ENCODE results near the gene PER2.

The PER2 gene

DNA sequence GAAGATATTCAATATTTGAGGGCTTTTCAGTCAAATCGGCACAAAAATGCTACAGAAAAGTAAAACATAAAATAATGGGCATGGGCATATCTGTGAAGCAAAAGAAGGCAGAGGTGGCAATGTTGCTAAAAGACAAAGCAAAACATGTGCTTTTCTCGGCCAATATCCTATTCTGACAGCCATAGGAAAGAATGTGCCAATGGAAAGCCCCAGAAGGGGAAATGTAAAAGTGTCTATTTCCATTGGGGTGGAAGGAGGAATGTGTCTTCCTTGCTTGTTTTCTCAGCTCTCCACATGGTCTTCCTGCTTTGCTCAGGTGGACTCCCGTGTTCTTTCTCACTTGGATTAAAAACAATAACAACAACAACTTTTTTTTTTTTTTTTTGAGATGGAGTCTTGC, 13.7 kb upstream of the PER2 start:
- H3K9me3 Mint-ChIP-seq: no peaks in the 10 kb centered on the region
- H3K36me3 Mint-ChIP-seq (ENCODE audit: low read depth): no peaks in the 10 kb centered on the region
- H3K27me3 Mint-ChIP-seq (ENCODE audit: low read depth): peaks cover 11% of the 10 kb centered on the region
- no peak overlapping the region for H3K27ac Mint-ChIP-seq
- no peaks in the 10 kb centered on the region for H3K4me1 Mint-ChIP-seq (ENCODE audit: low read depth)
- H3K4me3 Mint-ChIP-seq: no peak overlapping the region

DNA sequence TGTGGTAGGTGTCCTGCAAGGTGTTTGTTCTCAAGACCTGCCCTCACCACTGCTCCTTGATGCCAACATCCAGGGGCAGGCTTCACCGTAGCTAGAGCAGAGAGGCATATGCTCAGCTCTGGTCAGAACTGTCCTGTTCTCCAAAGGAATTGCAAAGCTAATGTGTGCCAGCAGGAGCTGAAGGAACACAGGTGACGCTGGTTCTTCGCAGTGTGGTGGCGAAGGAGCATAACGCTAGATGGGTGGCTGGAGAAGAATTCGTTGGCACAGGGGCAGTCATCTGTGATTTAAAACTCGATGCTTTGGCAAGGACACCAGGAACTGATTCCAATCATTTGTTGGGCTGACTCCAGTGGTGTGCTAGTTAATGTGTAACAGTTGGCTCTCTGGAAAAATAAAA, 11.4 kb upstream of the PER2 start:
- no peaks in the 10 kb centered on the region for H3K4me1 Mint-ChIP-seq (ENCODE audit: low read depth)
- H3K4me3 Mint-ChIP-seq: no peak overlapping the region
- H3K9me3 Mint-ChIP-seq: no peaks in the 10 kb centered on the region
- H3K36me3 Mint-ChIP-seq (ENCODE audit: low read depth): no peaks in the 10 kb centered on the region
- H3K27me3 Mint-ChIP-seq (ENCODE audit: low read depth): peaks cover 11% of the 10 kb centered on the region
- H3K27ac Mint-ChIP-seq: no peak overlapping the region

DNA sequence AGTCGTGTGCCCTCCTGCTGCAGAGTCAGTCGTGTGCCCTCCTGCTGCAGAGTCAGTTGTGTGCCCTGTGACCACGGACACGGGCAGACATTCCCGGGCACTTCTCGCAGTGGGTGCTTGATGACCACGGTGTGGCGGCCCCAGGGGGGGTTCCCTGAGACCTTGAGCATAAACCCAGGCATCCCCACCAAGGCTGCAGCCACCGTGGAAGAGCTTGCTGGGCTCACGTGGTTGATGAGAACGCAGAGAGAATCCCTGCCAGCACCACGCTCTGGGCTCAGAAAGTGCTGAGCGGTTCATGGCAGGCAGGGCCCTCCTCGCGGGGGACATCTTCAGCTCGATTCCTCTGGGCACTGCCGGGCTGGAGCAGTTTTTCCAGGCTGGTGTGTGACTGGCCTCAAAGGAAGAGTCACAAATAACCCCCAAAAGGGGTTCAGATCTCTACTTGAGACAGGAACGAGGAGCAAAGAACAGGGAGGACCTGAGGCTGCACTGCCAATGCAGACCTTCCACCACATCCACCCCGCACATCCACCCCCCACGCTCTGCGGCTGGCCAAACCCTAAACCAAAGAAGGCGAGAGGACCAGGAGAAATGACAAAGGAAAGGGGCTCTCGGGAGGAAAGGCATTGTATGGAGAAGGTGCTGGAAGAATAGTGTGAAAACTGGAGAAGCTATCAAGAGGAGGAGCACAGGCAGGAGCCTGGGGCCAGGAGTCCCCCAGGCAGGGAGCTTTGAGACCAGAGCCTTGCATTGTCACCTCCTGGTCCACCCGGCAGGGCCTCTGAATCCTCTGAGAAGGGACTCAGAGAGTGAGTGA, 8.4 kb upstream of the PER2 start:
- Mint-ChIP-seq H3K27me3 (ENCODE audit: low read depth) (peaks cover 12% of the 10 kb centered on the region), H3K36me3 (ENCODE audit: low read depth) (no peaks in the 10 kb centered on the region), H3K27ac (no peak overlapping the region), H3K4me3 (no peak overlapping the region), H3K9me3 (no peaks in the 10 kb centered on the region), H3K4me1 (ENCODE audit: low read depth) (no peaks in the 10 kb centered on the region)

DNA sequence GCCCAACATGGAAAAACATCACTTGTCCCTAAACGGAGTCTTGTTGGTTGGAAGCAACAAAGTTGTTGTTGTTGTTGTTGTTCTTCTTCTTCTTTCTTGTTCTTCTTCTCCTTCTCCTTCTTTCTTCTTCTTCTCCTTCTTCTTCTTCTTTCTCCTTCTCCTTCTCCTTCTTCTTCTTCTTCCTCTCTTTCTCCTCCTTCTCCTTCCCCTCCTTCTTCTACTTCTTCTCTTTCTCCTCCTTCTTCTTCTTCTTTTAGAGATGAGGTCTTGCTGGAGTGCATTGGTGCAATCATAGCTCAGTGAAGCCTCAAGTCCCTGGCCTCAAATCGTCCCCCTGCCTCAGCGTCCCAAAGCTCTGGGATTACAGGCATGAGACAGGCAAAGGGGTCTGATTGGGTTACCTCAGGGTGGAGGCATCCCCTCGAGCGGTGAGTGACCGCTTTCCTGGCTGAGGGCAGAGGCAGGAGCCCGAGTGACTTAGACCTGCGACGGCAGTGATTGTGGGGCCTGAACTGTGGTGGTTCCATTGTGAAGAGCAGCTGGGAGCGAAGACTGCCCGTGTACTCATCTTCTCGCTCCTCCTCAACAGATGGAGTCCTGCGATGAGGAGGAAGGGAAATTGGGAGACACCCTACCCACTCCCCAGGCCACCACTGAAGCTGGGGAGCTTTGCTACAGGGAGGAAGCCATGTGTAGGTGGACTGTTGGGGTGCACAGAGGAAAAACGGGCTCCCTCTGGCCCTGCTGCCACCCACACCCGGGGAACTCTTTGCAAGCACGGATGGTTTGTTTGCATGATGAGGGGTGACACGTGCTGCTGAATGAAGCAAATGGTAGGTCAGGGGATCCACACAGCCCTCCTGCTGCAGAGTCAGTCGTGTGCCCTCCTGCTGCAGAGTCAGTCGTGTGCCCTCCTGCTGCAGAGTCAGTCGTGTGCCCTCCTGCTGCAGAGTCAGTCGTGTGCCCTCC, 7.0 kb upstream of the PER2 start:
- Mint-ChIP-seq H3K4me1 (ENCODE audit: low read depth) (no peaks in the 10 kb centered on the region), H3K36me3 (ENCODE audit: low read depth) (no peaks in the 10 kb centered on the region), H3K4me3 (no peak overlapping the region), H3K27me3 (ENCODE audit: low read depth) (peaks cover 7% of the 10 kb centered on the region), H3K9me3 (no peaks in the 10 kb centered on the region), H3K27ac (no peak overlapping the region)

DNA sequence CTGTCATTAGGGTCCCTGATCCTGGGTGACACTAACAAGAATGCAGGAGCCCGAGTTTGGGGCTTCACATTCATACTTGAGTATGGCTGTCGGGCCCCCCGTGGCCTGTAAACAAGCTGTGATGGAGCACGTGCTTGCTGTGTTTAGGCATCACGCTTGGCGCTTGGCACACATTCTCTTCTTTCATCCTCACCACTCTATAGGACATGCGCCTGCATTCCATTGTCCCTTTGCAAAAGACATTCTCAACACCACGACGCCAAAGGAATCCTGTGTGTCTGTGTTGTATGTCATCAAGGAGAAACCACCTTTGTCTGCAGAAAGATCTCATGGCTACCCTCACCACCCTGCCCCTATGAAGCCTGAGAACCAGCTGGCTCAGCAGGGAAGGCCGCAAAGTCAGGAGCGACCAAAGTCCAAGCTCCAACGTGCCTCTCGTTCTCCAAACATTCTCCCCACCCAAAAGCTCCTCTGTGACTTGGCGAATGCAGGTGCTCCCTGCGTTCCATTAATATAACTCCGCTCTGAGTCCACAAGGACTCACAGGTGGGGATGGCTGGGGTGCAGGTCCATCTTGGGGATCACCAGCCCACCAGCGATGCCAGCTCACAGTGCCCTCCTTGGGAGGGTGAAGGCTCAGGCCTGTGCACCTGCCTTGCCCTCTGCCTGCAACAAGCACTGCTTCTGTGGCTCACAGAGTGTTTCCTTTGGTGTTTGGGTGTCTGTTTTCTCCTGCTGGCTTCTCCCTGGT, 6.2 kb upstream of the PER2 start:
- Mint-ChIP-seq H3K36me3 (ENCODE audit: low read depth) (no peaks in the 10 kb centered on the region), H3K4me1 (ENCODE audit: low read depth) (peaks cover 6% of the 10 kb centered on the region), H3K27me3 (ENCODE audit: low read depth) (peaks cover 4% of the 10 kb centered on the region), H3K4me3 (no peak overlapping the region), H3K9me3 (no peaks in the 10 kb centered on the region), H3K27ac (no peak overlapping the region)

DNA sequence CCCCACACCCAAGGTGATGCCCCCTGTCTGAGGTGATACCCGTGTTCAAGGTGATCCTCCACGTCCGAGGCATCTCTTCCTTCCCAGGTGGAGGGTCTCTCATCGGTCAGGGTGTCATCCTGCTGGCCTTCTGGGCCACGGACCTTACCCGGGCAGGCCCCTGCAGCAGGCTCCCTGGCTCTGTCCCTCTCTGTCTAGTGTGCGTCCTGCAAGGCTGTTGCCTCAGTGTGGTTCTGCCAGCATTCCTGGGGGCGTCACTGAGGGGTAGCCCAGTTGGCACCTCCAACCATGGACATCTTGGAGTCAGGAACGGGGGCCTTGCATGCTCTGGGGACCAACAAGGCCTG, 5.6 kb upstream of the PER2 start:
- H3K9me3 Mint-ChIP-seq: no peaks in the 10 kb centered on the region
- H3K4me1 Mint-ChIP-seq (ENCODE audit: low read depth): peaks cover 11% of the 10 kb centered on the region
- H3K27ac Mint-ChIP-seq: no peak overlapping the region
- H3K27me3 Mint-ChIP-seq (ENCODE audit: low read depth): peaks cover 4% of the 10 kb centered on the region
- no peaks in the 10 kb centered on the region for H3K36me3 Mint-ChIP-seq (ENCODE audit: low read depth)
- H3K4me3 Mint-ChIP-seq: no peak overlapping the region

DNA sequence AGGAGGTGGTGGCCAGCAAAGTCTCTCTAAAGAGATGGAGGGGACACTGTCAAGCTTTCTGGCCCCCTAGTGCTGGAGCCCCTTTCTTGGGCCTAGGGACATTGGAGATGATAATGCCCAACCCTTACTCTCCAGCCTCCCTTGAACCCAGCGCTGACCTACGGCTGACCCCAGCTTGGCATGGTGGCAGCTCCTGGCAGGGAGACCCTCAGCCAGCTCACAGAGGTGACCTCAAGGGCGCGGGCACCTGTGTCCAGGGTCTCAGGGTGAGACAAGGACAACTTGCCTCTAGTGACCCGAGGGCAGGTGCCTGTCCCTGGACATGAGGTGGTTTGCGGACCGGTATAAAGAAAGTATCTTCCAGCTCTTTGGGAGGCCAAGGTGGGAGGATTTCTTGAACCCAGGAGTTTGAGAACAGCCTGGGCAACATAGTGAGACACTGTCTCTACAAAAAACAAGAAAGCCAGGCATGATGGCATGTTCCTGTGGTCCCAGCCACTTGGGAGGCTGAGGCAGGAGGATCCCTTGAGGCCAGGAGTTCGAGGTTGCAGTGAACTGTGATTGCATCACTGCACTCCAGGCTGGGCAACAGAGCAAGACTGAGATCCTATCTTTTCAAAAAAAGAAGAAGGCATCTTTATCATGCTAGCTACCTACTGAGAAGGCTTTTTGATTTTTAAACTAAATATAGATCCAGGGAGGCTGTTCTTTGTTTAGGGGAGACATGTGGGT, 3.3 kb upstream of the PER2 start:
- Mint-ChIP-seq H3K27ac (no peak overlapping the region), H3K9me3 (no peaks in the 10 kb centered on the region), H3K36me3 (ENCODE audit: low read depth) (no peaks in the 10 kb centered on the region), H3K4me1 (ENCODE audit: low read depth) (peaks cover 23% of the 10 kb centered on the region), H3K27me3 (ENCODE audit: low read depth) (peaks cover 4% of the 10 kb centered on the region), H3K4me3 (no peak overlapping the region)

DNA sequence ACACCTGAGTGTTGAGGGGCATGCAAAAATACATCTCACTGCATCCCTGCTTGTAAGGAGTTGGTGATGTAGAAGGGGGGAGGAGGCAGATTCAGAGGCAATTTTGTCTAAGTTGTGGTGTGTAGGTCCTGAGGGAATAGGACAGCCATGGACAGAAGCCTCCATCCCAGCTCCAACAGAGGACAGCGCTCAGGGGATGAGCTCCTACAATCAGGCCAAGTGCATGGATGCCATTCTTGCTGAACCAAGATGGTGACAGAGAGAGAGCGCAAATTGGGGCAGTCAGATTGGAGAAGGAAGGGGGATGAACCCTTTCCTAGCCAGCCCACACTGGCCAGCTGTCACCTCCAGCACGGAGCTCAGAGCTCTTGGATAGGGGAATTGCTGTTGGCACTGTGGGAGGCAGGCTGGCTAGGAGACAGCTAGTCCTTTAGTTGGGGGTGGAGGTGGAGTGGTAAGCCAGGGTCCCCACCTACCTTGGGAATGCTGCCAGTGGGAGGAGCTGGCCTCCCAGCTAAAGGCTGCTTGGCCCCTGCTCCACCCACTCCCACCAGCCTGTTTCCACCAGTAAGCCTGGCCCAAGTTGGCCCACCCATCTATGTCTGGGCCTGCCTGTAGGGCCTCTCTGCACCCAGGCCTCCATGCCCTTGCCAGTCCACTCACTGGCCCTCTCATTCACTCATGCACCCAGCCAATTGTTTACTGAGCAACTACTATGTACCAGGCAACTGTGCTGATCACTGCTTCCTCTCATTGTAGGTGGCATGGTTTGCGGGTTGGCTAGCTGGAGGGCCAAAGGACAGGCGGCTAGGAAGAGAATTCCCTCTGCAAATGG, 2.5 kb upstream of the PER2 start:
- H3K4me3 Mint-ChIP-seq: no peak overlapping the region

DNA sequence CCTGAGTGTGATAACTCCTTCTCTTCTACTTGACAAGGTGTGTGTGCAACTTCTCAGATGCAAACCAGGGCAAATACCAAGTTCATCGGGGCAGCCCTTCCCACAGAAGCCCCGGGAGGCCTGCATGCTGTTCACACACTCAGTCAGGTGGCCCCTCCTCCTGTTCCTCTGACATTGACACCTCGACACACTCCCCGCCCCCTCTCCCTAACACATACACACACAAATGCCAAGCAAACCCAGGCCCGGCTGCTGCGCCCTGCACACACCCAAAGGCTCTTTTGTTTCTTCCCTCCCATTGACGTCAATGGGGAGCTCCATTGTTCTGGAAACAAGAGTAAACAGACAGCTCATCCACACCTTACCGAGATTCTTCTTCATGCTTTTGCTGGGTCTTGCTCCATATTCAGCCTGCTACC, 1.7 kb upstream of the PER2 start:
- Mint-ChIP-seq H3K27ac (peak overlapping the region; percentile 19), H3K4me3 (peak overlapping the region; percentile 36), H3K9me3 (no peaks in the 10 kb centered on the region), H3K36me3 (ENCODE audit: low read depth) (no peaks in the 10 kb centered on the region), H3K27me3 (ENCODE audit: low read depth) (peaks cover 4% of the 10 kb centered on the region), H3K4me1 (ENCODE audit: low read depth) (peaks cover 24% of the 10 kb centered on the region)

More for the DNA sequence above, 2.5 kb upstream of the PER2 start:
- Mint-ChIP-seq H3K27me3 (ENCODE audit: low read depth) (peaks cover 4% of the 10 kb centered on the region), H3K4me1 (ENCODE audit: low read depth) (peaks cover 24% of the 10 kb centered on the region), H3K36me3 (ENCODE audit: low read depth) (no peaks in the 10 kb centered on the region), H3K27ac (no peak overlapping the region), H3K9me3 (no peaks in the 10 kb centered on the region)

DNA sequence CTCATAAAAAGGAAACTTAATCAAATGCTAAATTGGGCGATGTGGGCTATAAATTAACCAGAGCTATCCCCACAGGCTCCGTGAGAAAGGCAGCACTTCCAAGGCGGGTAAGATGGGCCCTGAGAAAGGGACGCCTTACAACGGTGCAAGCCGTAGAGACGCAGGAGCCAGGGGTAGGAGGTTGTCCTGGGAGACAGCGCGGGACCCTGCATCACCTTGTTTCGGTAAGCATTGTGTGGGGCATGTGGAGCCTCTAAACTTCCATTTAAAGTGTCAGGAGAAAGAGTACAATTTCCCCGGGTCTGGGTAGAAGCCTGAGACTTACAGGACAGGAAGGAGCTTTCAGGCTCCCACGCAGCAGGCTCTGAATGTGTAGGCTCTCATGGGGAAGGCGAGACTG, 1.2 kb upstream of the PER2 start:
- Mint-ChIP-seq H3K4me3 (peak overlapping the region; percentile 95), H3K27me3 (ENCODE audit: low read depth) (peaks cover 4% of the 10 kb centered on the region), H3K36me3 (ENCODE audit: low read depth) (no peaks in the 10 kb centered on the region), H3K4me1 (ENCODE audit: low read depth) (peaks cover 24% of the 10 kb centered on the region), H3K9me3 (no peaks in the 10 kb centered on the region), H3K27ac (peak overlapping the region; percentile 97)

DNA sequence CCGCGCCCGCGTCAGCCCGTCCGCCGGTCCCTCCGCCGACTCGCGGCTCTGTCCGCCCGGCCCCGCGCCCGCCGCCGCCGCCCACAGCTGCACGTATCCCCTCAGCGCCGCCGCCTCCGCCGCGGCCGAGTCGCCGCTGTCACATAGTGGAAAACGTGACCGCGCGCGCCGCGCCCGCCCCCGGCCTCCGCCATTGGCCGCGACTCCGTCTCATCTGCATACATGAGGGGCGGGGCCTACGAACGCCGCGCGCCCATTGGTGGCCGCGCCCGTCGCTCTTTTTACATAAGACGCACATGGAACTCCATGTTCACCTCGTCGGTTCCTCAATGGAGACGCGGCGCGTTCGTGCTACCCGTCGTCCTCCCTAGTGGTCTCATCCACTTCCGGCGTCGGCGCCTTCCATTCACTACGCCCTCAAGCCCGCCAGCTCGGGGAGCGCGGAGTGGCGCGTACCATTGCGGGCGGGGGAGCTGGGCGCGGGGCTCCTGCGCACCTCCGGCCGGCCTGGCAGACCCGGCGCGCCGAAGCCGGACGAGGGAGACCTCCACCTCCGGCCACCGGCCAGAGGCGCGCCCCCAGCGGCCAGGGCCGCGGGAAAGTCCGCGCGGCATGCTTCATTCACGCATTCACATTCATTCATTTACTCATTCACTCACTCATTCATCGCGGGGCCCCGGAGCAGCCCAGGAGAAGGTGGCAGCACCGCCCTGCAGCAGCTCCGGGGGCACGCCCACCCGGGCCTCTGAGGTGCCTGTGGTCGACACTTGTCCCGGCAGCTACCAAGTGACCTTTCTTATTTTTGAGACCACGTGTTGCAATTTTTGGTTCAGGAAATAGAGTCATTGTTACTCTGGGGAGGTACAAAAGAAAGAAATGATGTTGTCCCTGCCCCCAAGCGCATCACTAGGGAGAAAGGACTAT, 502 bp upstream of the PER2 start:
- Mint-ChIP-seq H3K27ac (peak overlapping the region; percentile 97), H3K9me3 (no peaks in the 10 kb centered on the region), H3K4me1 (ENCODE audit: low read depth) (peaks cover 24% of the 10 kb centered on the region), H3K36me3 (ENCODE audit: low read depth) (no peaks in the 10 kb centered on the region), H3K27me3 (ENCODE audit: low read depth) (no peaks in the 10 kb centered on the region), H3K4me3 (peak overlapping the region; percentile 95)

DNA sequence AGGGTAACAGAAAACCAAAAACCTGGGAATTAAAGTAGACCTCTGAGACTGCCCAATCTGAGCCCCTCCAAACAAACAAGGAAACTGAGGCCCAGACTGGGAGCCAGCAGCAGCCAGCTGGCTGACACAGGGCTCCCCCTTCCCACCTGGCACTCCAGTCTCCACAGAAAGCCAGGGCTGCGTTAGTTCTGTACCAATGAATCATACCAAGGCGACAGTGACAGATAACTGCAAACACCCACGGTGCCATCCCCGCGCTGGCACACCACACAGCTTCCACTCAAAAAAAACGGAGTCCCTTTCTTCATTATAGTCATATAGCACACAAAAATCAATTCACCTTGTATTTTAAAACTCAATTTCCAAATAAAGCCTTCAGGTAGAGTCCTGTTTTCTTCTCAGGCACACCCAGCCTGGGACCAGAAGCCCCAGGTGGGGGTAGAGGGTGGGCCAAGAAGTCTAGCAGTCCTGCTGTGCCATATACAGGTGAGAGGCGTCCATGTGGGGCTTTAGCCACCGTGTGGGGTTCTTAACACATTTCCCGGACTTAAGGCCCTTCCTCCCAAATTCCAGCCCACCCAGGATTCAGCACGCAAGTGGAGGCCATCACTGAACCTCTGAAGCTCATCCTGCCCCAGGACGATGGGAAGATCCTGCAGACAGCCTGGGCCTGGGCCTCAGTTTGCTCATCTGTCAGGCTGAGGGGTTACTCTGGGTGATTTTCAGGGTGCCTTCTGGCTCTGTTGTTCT, 1.2 kb downstream of the PER2 start:
- H3K4me1 Mint-ChIP-seq (ENCODE audit: low read depth): peaks cover 24% of the 10 kb centered on the region
- H3K36me3 Mint-ChIP-seq (ENCODE audit: low read depth): no peaks in the 10 kb centered on the region
- peak overlapping the region; percentile 41 for H3K27ac Mint-ChIP-seq
- no peaks in the 10 kb centered on the region for H3K27me3 Mint-ChIP-seq (ENCODE audit: low read depth)
- H3K9me3 Mint-ChIP-seq: no peaks in the 10 kb centered on the region
- H3K4me3 Mint-ChIP-seq: peak overlapping the region; percentile 82
